HEK293 (cell line): ENCODE measurements around the gene NAT8.
"Not testable (repeated sequence)": the region's sequence is repeated elsewhere in the genome, so short reads cannot be mapped to it uniquely, and the experiment has no call there.

Experiments
- CTCF ChIP-seq: fragments of 450-650 bp; formaldehyde crosslinking; IDR thresholded peaks from 2 replicates; pipeline ENCODE4 v1.5.1; 2016; ENCODE audit warnings: missing biosample characterization, missing genetic modification characterization
- OVOL3 ChIP-seq: fragments of 450-650 bp; formaldehyde crosslinking; IDR thresholded peaks from 2 replicates; pipeline ENCODE4 v1.5.1; 2016; ENCODE audit warnings: missing biosample characterization, missing genetic modification characterization
- ZNF121 ChIP-seq: fragments of 450-650 bp; formaldehyde crosslinking; IDR thresholded peaks from 2 replicates; pipeline ENCODE4 v1.5.1; 2016; ENCODE audit warnings: missing biosample characterization, missing genetic modification characterization
- TF ChIP-seq, protein P1 (sequence below): fragments of 450-650 bp; IDR thresholded peaks from 2 replicates; pipeline ENCODE4 v1.5.1; 2018; ENCODE audit warnings: missing biosample characterization, missing genetic modification characterization
- TF ChIP-seq, protein P2 (sequence below): fragments of 450-650 bp; formaldehyde crosslinking; IDR thresholded peaks from 2 replicates; pipeline ENCODE4 v1.5.1; 2016; ENCODE audit warnings: missing biosample characterization, missing genetic modification characterization, borderline replicate concordance

GRCh38 chr2:73674696-73675157 is 32.5 kb upstream of the NAT8 start:
- TF ChIP-seq CTCF, ZNF121, OVOL3 (tag by site-specific recombination): not testable (repeated sequence)
- TF ChIP-seq, protein P1, sequence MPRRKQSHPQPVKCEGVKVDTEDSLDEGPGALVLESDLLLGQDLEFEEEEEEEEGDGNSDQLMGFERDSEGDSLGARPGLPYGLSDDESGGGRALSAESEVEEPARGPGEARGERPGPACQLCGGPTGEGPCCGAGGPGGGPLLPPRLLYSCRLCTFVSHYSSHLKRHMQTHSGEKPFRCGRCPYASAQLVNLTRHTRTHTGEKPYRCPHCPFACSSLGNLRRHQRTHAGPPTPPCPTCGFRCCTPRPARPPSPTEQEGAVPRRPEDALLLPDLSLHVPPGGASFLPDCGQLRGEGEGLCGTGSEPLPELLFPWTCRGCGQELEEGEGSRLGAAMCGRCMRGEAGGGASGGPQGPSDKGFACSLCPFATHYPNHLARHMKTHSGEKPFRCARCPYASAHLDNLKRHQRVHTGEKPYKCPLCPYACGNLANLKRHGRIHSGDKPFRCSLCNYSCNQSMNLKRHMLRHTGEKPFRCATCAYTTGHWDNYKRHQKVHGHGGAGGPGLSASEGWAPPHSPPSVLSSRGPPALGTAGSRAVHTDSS (tag by site-specific recombination), result not testable (repeated sequence)
- TF ChIP-seq, protein P2, sequence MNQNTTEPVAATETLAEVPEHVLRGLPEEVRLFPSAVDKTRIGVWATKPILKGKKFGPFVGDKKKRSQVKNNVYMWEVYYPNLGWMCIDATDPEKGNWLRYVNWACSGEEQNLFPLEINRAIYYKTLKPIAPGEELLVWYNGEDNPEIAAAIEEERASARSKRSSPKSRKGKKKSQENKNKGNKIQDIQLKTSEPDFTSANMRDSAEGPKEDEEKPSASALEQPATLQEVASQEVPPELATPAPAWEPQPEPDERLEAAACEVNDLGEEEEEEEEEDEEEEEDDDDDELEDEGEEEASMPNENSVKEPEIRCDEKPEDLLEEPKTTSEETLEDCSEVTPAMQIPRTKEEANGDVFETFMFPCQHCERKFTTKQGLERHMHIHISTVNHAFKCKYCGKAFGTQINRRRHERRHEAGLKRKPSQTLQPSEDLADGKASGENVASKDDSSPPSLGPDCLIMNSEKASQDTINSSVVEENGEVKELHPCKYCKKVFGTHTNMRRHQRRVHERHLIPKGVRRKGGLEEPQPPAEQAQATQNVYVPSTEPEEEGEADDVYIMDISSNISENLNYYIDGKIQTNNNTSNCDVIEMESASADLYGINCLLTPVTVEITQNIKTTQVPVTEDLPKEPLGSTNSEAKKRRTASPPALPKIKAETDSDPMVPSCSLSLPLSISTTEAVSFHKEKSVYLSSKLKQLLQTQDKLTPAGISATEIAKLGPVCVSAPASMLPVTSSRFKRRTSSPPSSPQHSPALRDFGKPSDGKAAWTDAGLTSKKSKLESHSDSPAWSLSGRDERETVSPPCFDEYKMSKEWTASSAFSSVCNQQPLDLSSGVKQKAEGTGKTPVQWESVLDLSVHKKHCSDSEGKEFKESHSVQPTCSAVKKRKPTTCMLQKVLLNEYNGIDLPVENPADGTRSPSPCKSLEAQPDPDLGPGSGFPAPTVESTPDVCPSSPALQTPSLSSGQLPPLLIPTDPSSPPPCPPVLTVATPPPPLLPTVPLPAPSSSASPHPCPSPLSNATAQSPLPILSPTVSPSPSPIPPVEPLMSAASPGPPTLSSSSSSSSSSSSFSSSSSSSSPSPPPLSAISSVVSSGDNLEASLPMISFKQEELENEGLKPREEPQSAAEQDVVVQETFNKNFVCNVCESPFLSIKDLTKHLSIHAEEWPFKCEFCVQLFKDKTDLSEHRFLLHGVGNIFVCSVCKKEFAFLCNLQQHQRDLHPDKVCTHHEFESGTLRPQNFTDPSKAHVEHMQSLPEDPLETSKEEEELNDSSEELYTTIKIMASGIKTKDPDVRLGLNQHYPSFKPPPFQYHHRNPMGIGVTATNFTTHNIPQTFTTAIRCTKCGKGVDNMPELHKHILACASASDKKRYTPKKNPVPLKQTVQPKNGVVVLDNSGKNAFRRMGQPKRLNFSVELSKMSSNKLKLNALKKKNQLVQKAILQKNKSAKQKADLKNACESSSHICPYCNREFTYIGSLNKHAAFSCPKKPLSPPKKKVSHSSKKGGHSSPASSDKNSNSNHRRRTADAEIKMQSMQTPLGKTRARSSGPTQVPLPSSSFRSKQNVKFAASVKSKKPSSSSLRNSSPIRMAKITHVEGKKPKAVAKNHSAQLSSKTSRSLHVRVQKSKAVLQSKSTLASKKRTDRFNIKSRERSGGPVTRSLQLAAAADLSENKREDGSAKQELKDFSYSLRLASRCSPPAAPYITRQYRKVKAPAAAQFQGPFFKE (tag by site-specific recombination), result not testable (repeated sequence)
